GM18909 (cell line): ENCODE results near the gene C1RL.
"Not testable (repeated sequence)": the region's sequence is repeated elsewhere in the genome, so short reads cannot be mapped to it uniquely, and the experiment has no call there.

Source experiments
- ATAC-seq: cut with Tn5 transposase; IDR thresholded peaks from one replicate; pipeline ENCODE4 v1.9.1; 2021; ENCODE audit warnings: mild to moderate bottlenecking; ENCODE audit not compliant: unreplicated experiment, poor library complexity

Gene C1RL

DNA sequence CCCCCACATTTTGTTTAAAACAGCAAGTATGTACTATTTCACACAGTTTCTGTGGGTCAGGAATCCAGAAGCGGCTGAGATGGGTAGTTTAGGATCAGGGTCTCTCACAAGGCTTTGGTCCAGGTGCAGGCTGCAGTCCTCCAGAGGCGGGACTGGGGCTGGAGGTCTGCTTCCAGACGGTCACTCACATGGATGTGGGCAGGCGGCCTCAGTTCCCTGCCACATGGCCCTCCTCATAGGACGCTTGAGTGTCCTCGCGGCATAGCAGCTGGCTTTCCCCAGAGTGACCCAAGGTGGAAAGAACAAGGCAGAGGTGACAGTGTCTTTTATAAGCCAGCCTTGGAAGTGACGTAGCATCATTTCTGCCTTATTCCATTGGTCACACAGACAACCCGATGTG is 7.9 kb upstream of the C1RL start:
- ATAC-seq: no peak

DNA sequence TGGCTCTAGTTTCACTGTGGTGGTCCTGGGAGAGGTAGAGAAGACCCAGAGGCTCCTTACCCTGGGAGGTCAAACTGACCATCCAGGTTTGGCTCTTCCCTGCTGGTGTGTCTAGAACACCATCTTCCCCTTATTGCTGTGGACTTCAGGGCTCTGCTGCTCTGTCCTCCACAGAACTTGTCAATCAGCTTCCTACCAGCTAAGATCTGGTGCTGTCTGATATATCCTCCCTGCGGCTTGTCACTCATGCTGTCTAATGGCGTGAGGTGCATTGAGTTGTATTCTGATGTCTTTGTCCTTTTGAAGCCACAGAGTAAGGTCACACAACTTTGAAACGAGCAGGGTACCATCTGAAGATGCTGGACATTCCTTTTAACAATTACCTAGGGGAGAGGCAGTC is 7.2 kb upstream of the C1RL start:
- no peak for ATAC-seq

GRCh38 chr12:7114851-7115250 is 5.8 kb upstream of the C1RL start:
- ATAC-seq: no peak

- no peak for ATAC-seq
Observed at GRCh38 chr12:7114008-7114407, 5.0 kb upstream of the C1RL start.

GRCh38 chr12:7113389-7113871 is 4.4 kb upstream of the C1RL start:
- no peak for ATAC-seq

GRCh38 chr12:7112041-7112440 is 3.0 kb upstream of the C1RL start:
- no peak for ATAC-seq

DNA sequence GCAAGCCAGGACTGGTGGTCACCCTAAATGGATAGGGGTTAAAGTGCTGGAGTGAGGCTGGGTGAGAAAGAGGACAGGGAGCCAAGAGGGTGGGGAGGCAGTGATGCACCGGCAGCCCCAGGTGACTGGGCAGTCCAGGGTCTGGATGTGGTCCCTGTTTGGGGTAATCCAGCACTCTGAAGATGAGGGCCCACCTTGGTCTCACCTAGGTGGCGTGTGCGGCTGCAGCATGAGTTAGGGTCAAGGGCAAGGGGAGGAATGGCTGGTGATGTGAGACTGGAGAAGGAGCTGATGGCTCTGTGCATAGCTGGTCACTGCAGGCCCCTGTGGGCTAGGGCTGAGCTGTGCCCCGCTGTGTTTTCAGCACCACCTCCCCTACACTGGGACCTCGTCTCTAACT is 1.6 kb upstream of the C1RL start:
- ATAC-seq: no peak

DNA sequence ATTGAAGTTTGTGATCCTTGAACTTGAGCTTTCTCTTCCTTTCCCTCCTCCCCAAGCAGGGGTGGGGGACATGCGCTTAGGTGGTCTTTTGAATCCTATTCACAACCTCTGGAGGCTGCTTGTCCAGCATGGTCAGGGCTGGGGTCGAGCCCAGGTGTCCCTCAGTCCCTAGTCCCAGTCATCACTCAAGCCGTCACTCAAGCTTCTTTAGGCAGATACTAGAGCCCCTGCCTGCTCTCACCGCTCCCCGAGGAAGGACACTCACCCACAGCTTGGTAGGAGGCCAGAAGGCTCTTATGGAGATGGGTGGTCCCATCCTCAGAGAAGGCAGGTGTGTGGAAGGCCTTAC is 532 bp upstream of the C1RL start:
- ATAC-seq: no peak

GRCh38 chr12:7108003-7108795 is 815 bp downstream of the C1RL start:
- ATAC-seq: peak; percentile 91

DNA sequence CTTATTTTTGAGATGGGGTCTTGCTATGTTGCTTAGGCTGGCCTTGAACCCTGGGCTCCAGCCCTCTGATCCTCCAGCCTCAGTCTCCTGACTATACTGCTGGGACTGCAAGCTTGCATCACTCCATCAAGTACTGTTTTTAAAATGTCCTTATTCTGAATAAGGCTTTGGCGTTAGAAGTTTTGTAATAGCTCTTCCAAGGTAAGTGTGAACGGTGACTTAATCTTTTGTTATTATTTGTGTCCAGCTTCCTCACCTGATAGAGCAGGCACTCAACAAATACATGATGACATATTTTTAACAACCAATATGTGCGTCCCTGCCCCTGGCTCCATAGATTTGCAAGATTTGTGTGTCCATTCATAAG is 1.4 kb downstream of the C1RL start:
- no peak for ATAC-seq

- not testable (repeated sequence) for ATAC-seq
Observed at GRCh38 chr12:7107181-7107580, 1.8 kb downstream of the C1RL start.

DNA sequence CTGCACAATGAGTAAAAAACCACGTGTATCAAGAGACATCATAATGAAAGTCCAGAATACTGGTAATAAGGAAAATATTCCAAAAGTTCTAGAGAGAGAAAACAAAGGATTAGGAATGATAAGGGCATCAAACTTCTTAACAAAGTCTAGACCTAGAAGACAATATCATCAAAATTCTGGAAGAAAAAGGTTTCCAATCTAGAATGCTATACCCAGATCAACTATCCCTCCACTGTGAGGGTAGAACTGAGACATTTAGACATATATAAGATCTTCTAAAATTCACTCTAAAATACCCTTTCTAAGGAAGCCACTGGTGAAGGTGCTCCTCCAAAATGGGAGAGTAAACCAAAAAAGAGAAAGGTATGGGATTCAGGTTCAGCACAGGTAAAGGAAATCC is 2.9 kb downstream of the C1RL start:
- ATAC-seq: no peak

GRCh38 chr12:7103837-7104584 is 5.0 kb downstream of the C1RL start:
- ATAC-seq: no peak

GRCh38 chr12:7102582-7102981 is 6.4 kb downstream of the C1RL start:
- no peak for ATAC-seq

DNA sequence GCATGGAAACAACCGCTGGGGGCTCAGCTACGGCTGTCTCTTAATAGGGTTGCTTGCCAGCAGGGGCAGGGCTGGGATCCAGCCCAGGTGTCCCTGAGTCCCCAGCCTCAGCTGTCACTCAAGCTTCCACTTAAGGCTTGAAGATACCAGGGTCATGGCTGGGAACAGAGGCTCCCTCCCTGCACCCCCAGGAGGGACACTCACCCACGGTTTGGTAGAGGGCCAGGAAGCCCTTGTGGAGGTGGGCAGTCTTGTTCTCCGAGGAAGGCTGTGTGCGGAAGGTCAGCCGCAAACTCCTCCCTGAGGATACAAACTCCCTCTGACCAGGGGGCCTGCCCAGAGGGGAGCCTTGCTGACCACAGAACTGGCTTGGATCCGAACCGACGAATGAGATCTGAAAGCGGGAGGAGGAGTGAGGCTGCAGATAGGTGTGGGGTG is 7.3 kb downstream of the C1RL start:
- ATAC-seq: no peak

- ATAC-seq: no peak
Observed at GRCh38 chr12:7101047-7101693, 7.8 kb downstream of the C1RL start.

GRCh38 chr12:7100239-7100638 is 8.8 kb downstream of the C1RL start:
- no peak for ATAC-seq

GRCh38 chr12:7099290-7099996 is 9.6 kb downstream of the C1RL start:
- ATAC-seq: no peak

GRCh38 chr12:7096979-7097378 is 12.0 kb downstream of the C1RL start:
- no peak for ATAC-seq

DNA sequence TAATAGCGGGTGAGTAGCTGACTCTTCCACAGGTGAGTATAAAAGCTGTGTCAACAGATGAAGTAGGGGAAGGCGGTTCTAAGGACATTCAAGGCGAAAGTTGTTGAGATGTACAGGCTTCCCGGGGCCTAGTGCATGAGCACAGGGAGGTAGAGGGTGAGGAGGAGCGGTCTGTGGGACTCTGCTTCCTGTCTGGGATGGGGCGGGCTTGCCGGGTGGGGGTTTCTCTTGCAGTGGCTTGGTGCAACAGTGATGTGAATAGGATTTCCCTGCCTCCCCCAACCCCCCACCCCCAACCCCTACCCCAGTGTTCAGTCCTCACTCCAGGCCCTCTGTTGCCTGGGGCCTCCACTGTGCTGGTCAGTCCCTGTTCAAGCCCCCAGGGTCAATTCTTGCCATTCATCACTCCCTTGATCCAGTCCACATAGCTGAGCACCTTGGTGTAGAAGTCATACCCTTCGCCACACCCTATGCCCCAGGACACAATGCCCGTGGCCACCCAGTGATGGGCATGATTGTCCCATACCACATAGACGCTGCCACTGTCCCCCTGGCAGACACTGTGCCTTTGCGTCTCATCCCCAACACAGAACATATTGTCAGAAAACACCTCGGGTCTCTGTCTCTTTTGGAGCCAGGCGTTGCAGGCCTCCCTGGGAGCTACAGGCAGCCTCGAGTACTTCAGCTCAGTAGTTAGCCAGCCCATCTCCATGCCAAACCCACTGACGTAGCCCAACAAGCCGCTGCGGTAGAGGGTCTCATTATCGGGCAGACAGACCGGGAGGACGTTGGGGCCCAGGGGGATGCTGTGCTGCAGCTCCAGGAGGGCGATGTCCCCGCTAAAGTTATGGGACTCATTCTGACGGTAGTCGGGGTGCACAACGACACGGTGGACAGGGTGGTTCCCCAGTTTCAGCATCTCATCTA is 12.7 kb downstream of the C1RL start:
- ATAC-seq: no peak
